HepG2 (cell line): ENCODE data around the gene CKS1B. TPM values are rescaled to one million over a fixed set of nuclear protein-coding genes. Genes with fewer than 3 reads are reported as not detected.
A peak's percentile ranks its signal among the peaks of the same experiment; 100 is the strongest.

Experiments used
- CEBPG ChIP-seq: IDR thresholded peaks from 2 replicates; pipeline ENCODE4 v1.6.1; 2016
- ESRRA ChIP-seq: sonication (generic); formaldehyde crosslinking; IDR thresholded peaks from 2 replicates; pipeline ENCODE4 v1.5.1; 2020; ENCODE audit warnings: mild to moderate bottlenecking, low read depth, missing genetic modification reagents
- GLMP ChIP-seq: sonication (generic); formaldehyde crosslinking; IDR thresholded peaks from 2 replicates; pipeline ENCODE4 v1.9.0; 2021; ENCODE audit warnings: missing genetic modification reagents, mild to moderate bottlenecking, borderline replicate concordance
- GTF2F1 ChIP-seq: fragments of 150-350 bp; IDR thresholded peaks from 2 replicates; pipeline ENCODE4 v1.6.1; 2014; ENCODE audit warnings: low read length
- KLF12 ChIP-seq: sonication (generic); formaldehyde crosslinking; IDR thresholded peaks from 2 replicates; pipeline ENCODE4 v1.4.0; 2020; ENCODE audit warnings: missing genetic modification reagents, borderline replicate concordance
- POLR2A ChIP-seq, 2 experiments: IDR thresholded peaks; 2 replicates each; pipeline ENCODE4 v1.6.1; 2011; ENCODE audit warnings: low read depth in 2 of 2, low read length in 2 of 2, mild to moderate bottlenecking in 1 of 2, moderate library complexity in 1 of 2; ENCODE audit not compliant: insufficient read depth in 1 of 2
- SOX5 ChIP-seq: IDR thresholded peaks from 2 replicates; pipeline ENCODE4 v1.6.1; 2016; ENCODE audit warnings: borderline replicate concordance
- TARDBP ChIP-seq: sonication (generic); formaldehyde crosslinking; IDR thresholded peaks from 2 replicates; pipeline ENCODE4 v1.8.0; 2022; ENCODE audit warnings: mild to moderate bottlenecking, missing genetic modification reagents
- ZFP82 ChIP-seq: sonication (generic); formaldehyde crosslinking; IDR thresholded peaks from 2 replicates; pipeline ENCODE4 v1.5.1; 2020; ENCODE audit warnings: mild to moderate bottlenecking, missing genetic modification reagents, borderline replicate concordance
- ZMYM4 ChIP-seq: sonication (generic); formaldehyde crosslinking; IDR thresholded peaks from 2 replicates; pipeline ENCODE4 v1.8.1; 2023; ENCODE audit warnings: mild to moderate bottlenecking, missing genetic modification reagents
- ZNF362 ChIP-seq: sonication (generic); formaldehyde crosslinking; IDR thresholded peaks from 2 replicates; pipeline ENCODE4 v1.4.0; 2020; ENCODE audit warnings: missing genetic modification reagents, mild to moderate bottlenecking, borderline replicate concordance
- ZNF580 ChIP-seq: IDR thresholded peaks from 2 replicates; pipeline ENCODE4 v1.6.1; 2016; ENCODE audit warnings: low read depth, borderline replicate concordance
- ZNF772 ChIP-seq: sonication (generic); formaldehyde crosslinking; IDR thresholded peaks from 2 replicates; pipeline ENCODE4 v1.5.0; 2020; ENCODE audit warnings: mild to moderate bottlenecking, missing genetic modification reagents
- ZSCAN21 ChIP-seq: sonication (generic); formaldehyde crosslinking; IDR thresholded peaks from 2 replicates; pipeline ENCODE4 v1.8.0; 2022; ENCODE audit warnings: mild to moderate bottlenecking, missing genetic modification reagents, moderate library complexity, borderline replicate concordance
- polyA plus RNA-seq, 8 experiments: library from polyadenylated mRNA; depleted of rRNA in 3 of 8; stranded (reverse) in 7 of 8; unstranded in 1 of 8; fragments of >200 nt; fragmentation: Illumina TruSeq in 4 of 8; extraction: Trizol in 4 of 8; gene quantifications; 2 replicates each; pipeline versions ENCODE4 v1.2.1 to v1.2.3, GENCODE V29; 2011 to 2016; ENCODE audit warnings: low read depth in 4 of 8, missing spikeins in 1 of 8, mixed read lengths in 1 of 8; ENCODE audit not compliant: insufficient read depth in 1 of 8
- total RNA-seq, 5 experiments: library from RNA; depleted of rRNA; stranded (reverse); fragments of >200 nt; fragmentation: Illumina TruSeq; extraction: Trizol; gene quantifications; 2 replicates each; pipeline ENCODE4 v1.2.3, GENCODE V29; 2016; ENCODE audit warnings: low read depth in 1 of 5
- TF ChIP-seq, protein P1 (sequence below): sonication (generic); formaldehyde crosslinking; IDR thresholded peaks from 2 replicates; pipeline ENCODE4 v1.4.0; 2020; ENCODE audit warnings: missing genetic modification reagents
- TF ChIP-seq, protein P2 (sequence below): sonication (generic); formaldehyde crosslinking; IDR thresholded peaks from 2 replicates; pipeline ENCODE4 v1.4.0; 2020; ENCODE audit warnings: missing genetic modification reagents, borderline replicate concordance
- TF ChIP-seq, protein P3 (sequence below), 2 experiments: fragments of 450-650 bp in 1 of 2; sonication (generic) in 1 of 2; formaldehyde crosslinking; IDR thresholded peaks; 2 replicates each; pipeline versions ENCODE4 v1.5.0 to v1.8.0; 2020 to 2022; ENCODE audit warnings: mild to moderate bottlenecking in 1 of 2, missing genetic modification reagents in 1 of 2

CKS1B gene
- total and polyA plus RNA-seq, 2 of the 13 experiments (the other 11 are each of a cell fraction or from before 2014, with no cell fraction given) = 217 to 222 TPM

DNA sequence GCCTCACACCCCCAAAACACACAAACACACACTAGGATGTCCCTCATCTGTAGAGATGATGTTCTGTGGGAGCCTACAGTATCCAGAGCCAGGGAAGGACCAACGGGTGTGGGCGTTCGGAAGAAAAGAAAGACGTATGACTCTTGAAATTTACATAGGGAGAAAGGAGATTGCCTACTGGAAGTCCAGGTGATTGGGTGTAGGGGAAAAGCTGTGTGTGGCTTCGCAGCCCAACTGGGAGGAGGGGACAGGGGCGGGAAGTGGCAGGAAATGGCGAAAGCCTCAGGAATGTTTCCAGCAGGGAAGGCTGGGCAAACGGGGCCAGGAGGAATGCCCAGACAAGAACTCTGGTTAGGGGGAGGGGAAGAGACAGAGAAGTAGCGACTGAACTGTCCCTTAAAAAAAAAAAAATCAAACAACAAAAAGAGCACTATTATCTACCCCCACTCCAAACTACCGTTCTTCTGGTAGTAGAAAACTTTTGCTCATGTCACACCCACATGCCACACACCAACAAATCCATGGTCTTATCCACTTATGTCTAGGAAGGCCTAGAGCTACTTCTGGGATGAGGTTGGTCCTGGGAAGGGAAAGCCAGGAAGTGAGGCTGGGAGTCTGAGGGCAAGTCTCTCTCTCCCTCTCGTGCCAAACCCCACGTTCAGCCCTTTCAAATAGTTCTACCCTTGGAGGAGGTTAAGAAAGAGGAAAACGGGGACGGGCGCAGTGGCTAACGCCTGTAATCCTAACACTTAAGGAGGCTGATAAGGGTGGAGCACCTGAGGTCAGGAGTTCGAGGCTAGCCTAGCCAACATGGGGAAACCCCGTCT is 1.8 kb upstream of the CKS1B start (continued):
- TF ChIP-seq ZMYM4 (CRISPR knock-in tag) (peak; percentile 46), ZSCAN21 (CRISPR knock-in tag) (0 out of 2 replicates have a peak, but pooled peaks have one; percentile 19), KLF12 (CRISPR knock-in tag) (0 out of 2 replicates have a peak, but pooled peaks have one; percentile 25), ZNF772 (CRISPR knock-in tag) (peak; percentile 39; the same call in 1 of the 2 replicates), ZFP82 (CRISPR knock-in tag) (0 out of 2 replicates have a peak, but pooled peaks have one; percentile 51), TARDBP (0 out of 2 replicates have a peak, but pooled peaks have one; percentile 7), CEBPG (peak; percentile 82), GTF2F1 (no peak), ESRRA (CRISPR knock-in tag) (0 out of 2 replicates have a peak, but pooled peaks have one; percentile 39), SOX5 (CRISPR knock-in tag) (peak; percentile 53; the same call in 1 of the 2 replicates), ZNF362 (CRISPR knock-in tag) (peak; percentile 87), GLMP (CRISPR knock-in tag) (no peak), ZNF580 (CRISPR knock-in tag) (peak; percentile 45; the same call in 1 of the 2 replicates), POLR2A (IDR thresholded peaks at IDR 0.05; ENCODE audit: insufficient read depth in 1 of 2, low read depth in 2 of 2, low read length in 2 of 2) (peak; percentile 60 to 69; a peak in 3 of 4 replicates)
- TF ChIP-seq, protein P1, sequence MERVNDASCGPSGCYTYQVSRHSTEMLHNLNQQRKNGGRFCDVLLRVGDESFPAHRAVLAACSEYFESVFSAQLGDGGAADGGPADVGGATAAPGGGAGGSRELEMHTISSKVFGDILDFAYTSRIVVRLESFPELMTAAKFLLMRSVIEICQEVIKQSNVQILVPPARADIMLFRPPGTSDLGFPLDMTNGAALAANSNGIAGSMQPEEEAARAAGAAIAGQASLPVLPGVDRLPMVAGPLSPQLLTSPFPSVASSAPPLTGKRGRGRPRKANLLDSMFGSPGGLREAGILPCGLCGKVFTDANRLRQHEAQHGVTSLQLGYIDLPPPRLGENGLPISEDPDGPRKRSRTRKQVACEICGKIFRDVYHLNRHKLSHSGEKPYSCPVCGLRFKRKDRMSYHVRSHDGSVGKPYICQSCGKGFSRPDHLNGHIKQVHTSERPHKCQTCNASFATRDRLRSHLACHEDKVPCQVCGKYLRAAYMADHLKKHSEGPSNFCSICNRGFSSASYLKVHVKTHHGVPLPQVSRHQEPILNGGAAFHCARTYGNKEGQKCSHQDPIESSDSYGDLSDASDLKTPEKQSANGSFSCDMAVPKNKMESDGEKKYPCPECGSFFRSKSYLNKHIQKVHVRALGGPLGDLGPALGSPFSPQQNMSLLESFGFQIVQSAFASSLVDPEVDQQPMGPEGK = peak; percentile 87
- TF ChIP-seq, protein P2, sequence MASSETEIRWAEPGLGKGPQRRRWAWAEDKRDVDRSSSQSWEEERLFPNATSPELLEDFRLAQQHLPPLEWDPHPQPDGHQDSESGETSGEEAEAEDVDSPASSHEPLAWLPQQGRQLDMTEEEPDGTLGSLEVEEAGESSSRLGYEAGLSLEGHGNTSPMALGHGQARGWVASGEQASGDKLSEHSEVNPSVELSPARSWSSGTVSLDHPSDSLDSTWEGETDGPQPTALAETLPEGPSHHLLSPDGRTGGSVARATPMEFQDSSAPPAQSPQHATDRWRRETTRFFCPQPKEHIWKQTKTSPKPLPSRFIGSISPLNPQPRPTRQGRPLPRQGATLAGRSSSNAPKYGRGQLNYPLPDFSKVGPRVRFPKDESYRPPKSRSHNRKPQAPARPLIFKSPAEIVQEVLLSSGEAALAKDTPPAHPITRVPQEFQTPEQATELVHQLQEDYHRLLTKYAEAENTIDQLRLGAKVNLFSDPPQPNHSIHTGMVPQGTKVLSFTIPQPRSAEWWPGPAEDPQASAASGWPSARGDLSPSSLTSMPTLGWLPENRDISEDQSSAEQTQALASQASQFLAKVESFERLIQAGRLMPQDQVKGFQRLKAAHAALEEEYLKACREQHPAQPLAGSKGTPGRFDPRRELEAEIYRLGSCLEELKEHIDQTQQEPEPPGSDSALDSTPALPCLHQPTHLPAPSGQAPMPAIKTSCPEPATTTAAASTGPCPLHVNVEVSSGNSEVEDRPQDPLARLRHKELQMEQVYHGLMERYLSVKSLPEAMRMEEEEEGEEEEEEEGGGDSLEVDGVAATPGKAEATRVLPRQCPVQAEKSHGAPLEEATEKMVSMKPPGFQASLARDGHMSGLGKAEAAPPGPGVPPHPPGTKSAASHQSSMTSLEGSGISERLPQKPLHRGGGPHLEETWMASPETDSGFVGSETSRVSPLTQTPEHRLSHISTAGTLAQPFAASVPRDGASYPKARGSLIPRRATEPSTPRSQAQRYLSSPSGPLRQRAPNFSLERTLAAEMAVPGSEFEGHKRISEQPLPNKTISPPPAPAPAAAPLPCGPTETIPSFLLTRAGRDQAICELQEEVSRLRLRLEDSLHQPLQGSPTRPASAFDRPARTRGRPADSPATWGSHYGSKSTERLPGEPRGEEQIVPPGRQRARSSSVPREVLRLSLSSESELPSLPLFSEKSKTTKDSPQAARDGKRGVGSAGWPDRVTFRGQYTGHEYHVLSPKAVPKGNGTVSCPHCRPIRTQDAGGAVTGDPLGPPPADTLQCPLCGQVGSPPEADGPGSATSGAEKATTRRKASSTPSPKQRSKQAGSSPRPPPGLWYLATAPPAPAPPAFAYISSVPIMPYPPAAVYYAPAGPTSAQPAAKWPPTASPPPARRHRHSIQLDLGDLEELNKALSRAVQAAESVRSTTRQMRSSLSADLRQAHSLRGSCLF = 0 out of 2 replicates have a peak, but pooled peaks have one; percentile 70
- TF ChIP-seq, protein P3, sequence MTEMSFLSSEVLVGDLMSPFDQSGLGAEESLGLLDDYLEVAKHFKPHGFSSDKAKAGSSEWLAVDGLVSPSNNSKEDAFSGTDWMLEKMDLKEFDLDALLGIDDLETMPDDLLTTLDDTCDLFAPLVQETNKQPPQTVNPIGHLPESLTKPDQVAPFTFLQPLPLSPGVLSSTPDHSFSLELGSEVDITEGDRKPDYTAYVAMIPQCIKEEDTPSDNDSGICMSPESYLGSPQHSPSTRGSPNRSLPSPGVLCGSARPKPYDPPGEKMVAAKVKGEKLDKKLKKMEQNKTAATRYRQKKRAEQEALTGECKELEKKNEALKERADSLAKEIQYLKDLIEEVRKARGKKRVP (CRISPR knock-in tag; IDR thresholded peaks at IDR 0.05) = peak in 1 of 2 experiments; percentile 74; a peak in 2 of 4 replicates
